HG03159 (cell line): ENCODE data around the gene ANGPTL8.

Source experiments
- ATAC-seq: cut with Tn5 transposase; IDR thresholded peaks from one replicate; pipeline ENCODE4 v1.9.1; 2021; ENCODE audit warnings: mild to moderate bottlenecking, moderate library complexity; ENCODE audit not compliant: unreplicated experiment

The ANGPTL8 gene

GRCh38 chr19:11257846-11258380 is 18.5 kb downstream of the ANGPTL8 start:
- ATAC-seq: no peak

GRCh38 chr19:11260996-11261395 is 21.6 kb downstream of the ANGPTL8 start:
- ATAC-seq: no peak

- ATAC-seq: no peak
Observed at GRCh38 chr19:11261431-11261970, 22.1 kb downstream of the ANGPTL8 start.

GRCh38 chr19:11261971-11262839 is 22.8 kb downstream of the ANGPTL8 start, which contains the start of gene DOCK6:
DOCK6 (minus strand) TSS chr19:11262524; CDS start chr19:11262440, 84 bp downstream.
- no peak for ATAC-seq

- ATAC-seq: no peak
Observed at GRCh38 chr19:11263726-11264125, 24.3 kb downstream of the ANGPTL8 start.

GRCh38 chr19:11264452-11265176 is 25.2 kb downstream of the ANGPTL8 start:
- ATAC-seq: no peak

GRCh38 chr19:11265177-11265784 is 25.9 kb downstream of the ANGPTL8 start:
- no peak for ATAC-seq

- ATAC-seq: no peak
Observed at GRCh38 chr19:11265785-11266236, 26.4 kb downstream of the ANGPTL8 start.

GRCh38 chr19:11267316-11268085 is 28.1 kb downstream of the ANGPTL8 start:
- ATAC-seq: no peak

- no peak for ATAC-seq
Observed at GRCh38 chr19:11268783-11269267, 29.4 kb downstream of the ANGPTL8 start.

- ATAC-seq: no peak
Observed at GRCh38 chr19:11269408-11269807, 30.0 kb downstream of the ANGPTL8 start.

- ATAC-seq: no peak
Observed at GRCh38 chr19:11273296-11273695, 33.9 kb downstream of the ANGPTL8 start.

- ATAC-seq: no peak
Observed at GRCh38 chr19:11273989-11274388, 34.6 kb downstream of the ANGPTL8 start.

GRCh38 chr19:11274533-11275086 is 35.2 kb downstream of the ANGPTL8 start:
- ATAC-seq: no peak

- no peak for ATAC-seq
Observed at GRCh38 chr19:11278670-11279069, 39.3 kb downstream of the ANGPTL8 start.

- ATAC-seq: no peak
Observed at GRCh38 chr19:11279505-11280236, 40.3 kb downstream of the ANGPTL8 start.

- no peak for ATAC-seq
Observed at GRCh38 chr19:11281356-11282049, 42.1 kb downstream of the ANGPTL8 start.

GRCh38 chr19:11284515-11284914 is 45.1 kb downstream of the ANGPTL8 start:
- ATAC-seq: no peak
